Heart left ventricle (tissue), 16 donors: ENCODE measurements around the gene VAPA. TPM values are rescaled to one million over a fixed set of nuclear protein-coding genes. Genes with fewer than 3 reads are reported as not detected.

Experiments used
- ATAC-seq, 4 donors: fragments of 200-7000 bp; cut with Tn5 transposase; one replicate each; pipeline ENCODE4 v1.9.1; 2020 to 2022; ENCODE audit warnings: moderate library complexity in 4 of 4, mild to moderate bottlenecking in 3 of 4, moderate number of reproducible peaks in 1 of 4
- DNase-seq, 5 donors: peaks; one replicate each; pipeline ENCODE4 v3.0.0-alpha.2; 2020
- H3K27ac ChIP-seq, 12 donors: fragments of 200-600 bp; sonication (generic) in 4 of 12; one replicate each; pipeline versions ENCODE4 v1.5.0 to v1.8.0; 2016 to 2022; ENCODE audit warnings: mild to moderate bottlenecking in 2 of 12
- H3K27me3 ChIP-seq, 9 donors: fragments of 200-600 bp; sonication (generic) in 2 of 9; one replicate each; pipeline versions ENCODE4 v1.5.1 to v1.8.0; 2016 to 2022; ENCODE audit warnings: mild to moderate bottlenecking in 3 of 9
- H3K36me3 ChIP-seq, 9 donors: fragments of 200-600 bp; sonication (generic) in 2 of 9; one replicate each; pipeline versions ENCODE4 v1.5.0 to v1.8.0; 2018 to 2022; ENCODE audit warnings: mild to moderate bottlenecking in 2 of 9
- H3K4me1 ChIP-seq, 12 donors: fragments of 200-600 bp; sonication (generic) in 4 of 12; one replicate each; pipeline versions ENCODE4 v1.5.0 to v1.8.0; 2016 to 2022; ENCODE audit warnings: mild to moderate bottlenecking in 3 of 12
- H3K4me3 ChIP-seq, 12 donors: fragments of 200-600 bp; sonication (generic) in 4 of 12; one replicate each; pipeline versions ENCODE4 v1.5.0 to v1.8.0; 2017 to 2022; ENCODE audit warnings: mild to moderate bottlenecking in 9 of 12, moderate library complexity in 4 of 12
- H3K9me3 ChIP-seq, 12 donors: fragments of 200-600 bp; sonication (generic) in 4 of 12; one replicate each; pipeline versions ENCODE4 v1.5.0 to v1.8.0; 2016 to 2022; ENCODE audit warnings: mild to moderate bottlenecking in 1 of 12
- CTCF ChIP-seq, 12 donors: fragments of 200-600 bp; sonication (generic) in 4 of 12; IDR thresholded peaks; one replicate each; pipeline versions ENCODE4 v1.5.0 to v1.8.0; 2018 to 2022; ENCODE audit warnings: antibody characterized with exemption in 12 of 12, mild to moderate bottlenecking in 5 of 12
- POLR2A ChIP-seq, 2 donors: fragments of 450-650 bp; IDR thresholded peaks; one replicate each; pipeline ENCODE4 v1.6.1; 2017; ENCODE audit warnings: antibody characterized with exemption in 2 of 2, mild to moderate bottlenecking in 2 of 2, moderate library complexity in 2 of 2
- WGBS, 4 donors: extraction: QIAGEN DNeasy Blood & Tissue Kit in 2 of 4; methylation state at CpG; one replicate each; pipeline versions ENCODE4 v1.1.5 to v1.1.7; 2013 to 2018; 5-methylcytosine and 5-hydroxymethylcytosine counted together
- intact Hi-C, 10 donors: fragments of 100-400 bp; cut with DNase I; formaldehyde crosslinking; loops; one replicate each; pipeline versions ENCODE4 v1.11.1 to v1.14.2; 2022
- polyA plus RNA-seq, 2 donors: library from polyadenylated mRNA; stranded (reverse); fragments of 200-250 nt; gene quantifications; one replicate each; pipeline ENCODE4 v1.2.3, GENCODE V29; 2013
- total RNA-seq, 9 donors: library from RNA; depleted of rRNA in 2 of 9; stranded (reverse); fragments of >200 nt in 2 of 9; fragmentation: NEBNext Ultra II Directional in 3 of 9; extraction: Animal tissue kit (Norgen Biotek cat#: 25700) in 3 of 9; gene quantifications; one replicate each; pipeline versions ENCODE4 v1.1.0 to v1.2.4, GENCODE V29; 2016 to 2023
- donor health status: ischemic (EF 13 %, LVEDD 7.1; RV severe dilation, severe dysfunction).
- donor health status: healthy with polysubstance abuse.
- donor health status: DM: no; HTN: yes; CAD: no.
- donor health status: DM: no; HTN: no; CAD: no.
- donor health status: ischemic (EF 25% LVEDD 6.9; RV normal size, moderate dysfunction).
- donor health status: ischemic (EF 25% LVEDD 5.7; RV mildly dilated, moderate dysfunction).
- donor health status: healthy.
- donor health status: DM: yes; HTN: yes; CAD: no.
- donor health status: ischemic (EF 35%, LVEDD 5.7; RV mildly dilated, moderate dysfunction).
- donor health status: nonischemic (EF 11% LVEDD 7.7; RV severe dilation, severe dysfunction).
- donor health status: DM: yes; HTN: yes; CAD: no.
- donor health status: PGD.
- donor health status: ischemic (EF 29% LVEDD 5.4; RV normal size, mild dysfunction).
- donor health status: nonischemic (EF 23%, LVEDD 6.1; RV moderate dilation, normal function).

Gene VAPA
- total and polyA plus RNA-seq, 11 donors, result 107 to 289 (median 201) TPM

GRCh38 chr18:9885170-9886004, 28.4 kb upstream of the VAPA start, which contains the start of gene TXNDC2:
TXNDC2 (plus strand) TSS chr18:9885973; CDS start chr18:9886681, 708 bp downstream.
- H3K9me3 ChIP-seq, result no peaks in the 10 kb centered on the region
- 91 to 93% (median 93%) methylated on average over 8 of the region's 8 CpGs for WGBS, 4 donors

GRCh38 chr18:9886005-9886348, 27.8 kb upstream of the VAPA start:
- Histone ChIP-seq H3K4me1 (peaks cover 0 to 8% (median 0%) of the 10 kb centered on the region in 12 donors), H3K27ac (no peak overlapping the region), H3K27me3 (no peaks in the 10 kb centered on the region), H3K36me3 (no peaks in the 10 kb centered on the region), H3K4me3 (no peak overlapping the region), H3K9me3 (no peaks in the 10 kb centered on the region)
- WGBS, 4 donors, result 96 to 99% (median 98%) methylated on average over 3 of the region's 3 CpGs
- intact Hi-C loops, result no loop called here
- ATAC-seq, result no peak
- TF ChIP-seq CTCF (IDR thresholded peaks at IDR 0.05) (no peak), POLR2A (IDR thresholded peaks at IDR 0.05) (no peak)
- no peak for DNase-seq

More at GRCh38 chr18:9885170-9886004, 28.4 kb upstream of the VAPA start, which contains the start of gene TXNDC2:
- Histone ChIP-seq H3K36me3 (no peaks in the 10 kb centered on the region), H3K4me1 (peaks cover 0 to 3% (median 0%) of the 10 kb centered on the region in 12 donors), H3K27ac (no peak within 1 kb of the TSS), H3K4me3 (no peak within 1 kb of the TSS), H3K27me3 (no peaks in the 10 kb centered on the region)
- ATAC-seq (no peak), DNase-seq (no peak)
- intact Hi-C loops, result no loop called here
- TF ChIP-seq POLR2A (IDR thresholded peaks at IDR 0.05) (no peak), CTCF (IDR thresholded peaks at IDR 0.05) (no peak)

- ATAC-seq, result no peak
- 95 to 97% (median 96%) methylated on average over 5 of the region's 5 CpGs for WGBS, 4 donors
- DNase-seq, result no peak
- H3K36me3 ChIP-seq, result no peaks in the 10 kb centered on the region
- intact Hi-C loops, result no loop called here
- no peaks in the 10 kb centered on the region for H3K9me3 ChIP-seq
- H3K4me3 ChIP-seq, result no peak overlapping the region
- no peak overlapping the region for H3K27ac ChIP-seq
- H3K4me1 ChIP-seq, result peaks cover 0 to 8% (median 0%) of the 10 kb centered on the region in 12 donors
- TF ChIP-seq POLR2A (IDR thresholded peaks at IDR 0.05), result no peak
- no peak for TF ChIP-seq CTCF (IDR thresholded peaks at IDR 0.05)
- no peaks in the 10 kb centered on the region for H3K27me3 ChIP-seq
These were observed 25.8 kb upstream of the VAPA start for GRCh38 chr18:9887992-9888391.

- intact Hi-C loops, result no loop called here
- no peak for ATAC-seq
These were observed 23.6 kb upstream of the VAPA start for GRCh38 chr18:9890196-9890595.

More at GRCh38 chr18:9890196-9890595, 23.6 kb upstream of the VAPA start:
- Histone ChIP-seq H3K4me1 (peaks cover 0 to 8% (median 0%) of the 10 kb centered on the region in 12 donors), H3K4me3 (no peak overlapping the region), H3K27ac (no peak overlapping the region), H3K36me3 (no peaks in the 10 kb centered on the region), H3K9me3 (no peaks in the 10 kb centered on the region), H3K27me3 (no peaks in the 10 kb centered on the region)
- 67 to 80% (median 68%) methylated on average over 5 of the region's 5 CpGs for WGBS, 4 donors
- no peak for DNase-seq
- TF ChIP-seq CTCF (IDR thresholded peaks at IDR 0.05) (no peak), POLR2A (IDR thresholded peaks at IDR 0.05) (no peak)
